A673 (cell line): ENCODE data around the gene EML6.

Experiments used
- CTCF ChIP-seq: fragments of 300-800, 200-600 bp; sonication (generic); conservative IDR thresholded peaks from 2 replicates; pipeline ENCODE4 v1.5.1; 2017; ENCODE audit warnings: low read depth, mild to moderate bottlenecking, antibody characterized with exemption, low read length, moderate library complexity, mixed read lengths
- EZH2 ChIP-seq: fragments of 200-600 bp; sonication (generic); IDR thresholded peaks from 2 replicates; pipeline ENCODE4 v1.6.1; 2017; ENCODE audit warnings: borderline replicate concordance, low read depth, mild to moderate bottlenecking, mixed read lengths, antibody characterized with exemption, low read length; ENCODE audit not compliant: poor library complexity, severe bottlenecking

- no peak for TF ChIP-seq CTCF
- no peak for TF ChIP-seq EZH2
These were observed 208.0 kb downstream of the EML6 start for GRCh38 chr2:54931473-54931872.
